ENCODE results near the gene EMC7.
A peak's percentile ranks its signal among the peaks of the same experiment; 100 is the strongest.

The EMC7 gene

DNA sequence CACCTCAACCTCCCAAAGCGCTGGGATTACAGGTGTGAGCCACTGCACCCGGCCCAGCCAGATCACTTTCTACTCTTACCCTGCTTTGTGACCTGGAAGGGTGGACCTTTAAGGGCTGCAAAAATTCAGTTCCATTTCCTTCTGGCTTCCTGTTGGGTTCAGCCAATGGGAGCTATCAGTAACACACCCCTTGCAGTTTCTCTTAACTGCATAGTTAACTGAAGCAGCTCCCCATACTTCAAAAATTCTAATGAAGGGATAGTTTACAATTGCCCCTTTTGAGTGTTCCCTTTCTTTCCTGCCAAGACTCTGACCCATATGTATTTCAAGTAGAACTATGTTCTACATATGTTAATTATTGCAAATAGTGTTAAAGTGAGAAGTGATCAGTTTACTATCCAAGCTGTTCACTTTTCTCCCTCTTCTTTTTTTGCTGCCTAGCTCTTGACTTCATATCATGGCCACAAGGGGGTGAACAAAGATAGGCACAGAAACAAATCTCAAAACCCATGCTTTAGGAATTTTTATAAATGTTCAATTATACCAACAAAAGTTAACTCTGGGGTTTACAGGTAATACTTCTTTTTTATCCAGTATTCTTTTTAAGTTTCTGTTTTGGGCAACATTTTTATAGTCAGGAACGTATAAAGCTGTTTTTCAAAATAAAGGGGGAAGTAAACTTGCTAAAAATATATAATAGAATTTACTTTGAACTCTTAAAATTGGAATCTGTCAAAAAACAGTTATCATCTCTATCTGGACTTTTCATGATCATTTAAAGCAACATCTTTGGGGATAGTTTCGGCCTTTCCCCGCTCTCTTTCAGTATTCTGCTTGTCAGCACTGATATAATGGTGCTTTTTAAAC, 8.4 kb upstream of the EMC7 start:
- H3K14ac ChIP-seq (ENCODE audit: low read length in 2 of 2): no peak overlapping the region
- peaks cover 0 to 10% of the 10 kb centered on the region in 2 experiments for H3K27me3 ChIP-seq (ENCODE audit: control insufficient read depth in 1 of 2, insufficient read depth in 1 of 2, low read length in 2 of 2)
- H3K4me3 ChIP-seq (ENCODE audit: insufficient read depth in 1 of 2, low read depth in 1 of 2, low read length in 2 of 2): no peak overlapping the region
- H2BK15ac ChIP-seq (ENCODE audit: low read depth, poor library complexity, severe bottlenecking): no peak overlapping the region
- H3K4ac ChIP-seq (ENCODE audit: low read depth in 1 of 2, low read length in 2 of 2): no peak overlapping the region
- no peak overlapping the region for H2BK5ac ChIP-seq (ENCODE audit: low read depth, low read length, poor library complexity, severe bottlenecking)
- no peak overlapping the region for H2AFZ ChIP-seq (ENCODE audit: low read depth, low read length)
- H3K9ac ChIP-seq (ENCODE audit: low read length): no peak overlapping the region
- no peak overlapping the region for H2BK120ac ChIP-seq (ENCODE audit: low read depth, low read length)
- peaks cover 0 to 3% of the 10 kb centered on the region in 2 experiments for H3K36me3 ChIP-seq (ENCODE audit: control insufficient read depth in 1 of 2, insufficient read depth in 2 of 2, low read depth in 1 of 2, low read length in 2 of 2)
- H3K9me3 ChIP-seq (ENCODE audit: control insufficient read depth, low read length): no peaks in the 10 kb centered on the region
- H3K79me1 ChIP-seq (replicated peaks; ENCODE audit: low read length, poor library complexity, severe bottlenecking): no peaks in the 10 kb centered on the region
- no peaks in the 10 kb centered on the region for H3K4me1 ChIP-seq (ENCODE audit: control insufficient read depth, insufficient read depth, low read depth, low read length)
- H3K23ac ChIP-seq (ENCODE audit: low read length in 2 of 2): no peak overlapping the region
- no peak overlapping the region for H2AK5ac ChIP-seq (ENCODE audit: low read length, severe bottlenecking)
- WGBS: 88% methylated on average over 3 of the region's 5 CpGs
- H2BK12ac ChIP-seq (ENCODE audit: low read length in 2 of 2): no peak overlapping the region
- peak; percentile 64 for DNase-seq
- no peak overlapping the region for H3K18ac ChIP-seq (ENCODE audit: low read depth in 1 of 2, low read length in 2 of 2)
- no peak overlapping the region for H3K27ac ChIP-seq (ENCODE audit: low read length, poor library complexity, severe bottlenecking)
- H4K8ac ChIP-seq (ENCODE audit: low read length): no peak overlapping the region
- no peak overlapping the region for H4K91ac ChIP-seq (ENCODE audit: low read length)
- no peak overlapping the region for H3K4me2 ChIP-seq (ENCODE audit: low read length, poor library complexity, severe bottlenecking)

DNA sequence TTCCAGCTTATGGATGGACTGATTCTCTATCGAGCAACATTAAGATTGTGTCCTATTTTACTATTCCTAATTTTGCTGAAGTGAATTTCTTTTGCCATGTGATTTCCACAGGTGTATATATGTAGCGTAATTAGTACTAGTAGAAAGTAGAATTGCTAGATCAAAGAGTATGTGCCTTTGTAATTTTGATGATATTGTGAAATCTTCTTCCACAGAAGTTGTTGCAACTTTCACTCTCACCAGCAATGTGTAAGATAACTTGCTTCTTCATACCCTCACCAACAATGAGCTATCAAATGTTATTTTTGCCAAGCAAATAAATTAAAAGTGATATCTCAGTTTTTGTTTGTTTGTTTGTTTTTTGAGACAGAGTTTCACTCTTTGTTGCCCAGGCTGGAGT, 5.7 kb upstream of the EMC7 start:
- Histone ChIP-seq H4K91ac (ENCODE audit: low read length) (no peak overlapping the region), H4K8ac (ENCODE audit: low read length) (no peak overlapping the region), H2BK120ac (ENCODE audit: low read depth, low read length) (no peak overlapping the region), H2BK15ac (ENCODE audit: low read depth, poor library complexity, severe bottlenecking) (no peak overlapping the region), H3K4ac (ENCODE audit: low read depth in 1 of 2, low read length in 2 of 2) (no peak overlapping the region), H3K79me1 (replicated peaks; ENCODE audit: low read length, poor library complexity, severe bottlenecking) (peaks cover 14% of the 10 kb centered on the region), H3K18ac (ENCODE audit: low read depth in 1 of 2, low read length in 2 of 2) (no peak overlapping the region), H3K36me3 (ENCODE audit: control insufficient read depth in 1 of 2, insufficient read depth in 2 of 2, low read depth in 1 of 2, low read length in 2 of 2) (peaks cover 0 to 8% of the 10 kb centered on the region in 2 experiments), H3K4me1 (ENCODE audit: control insufficient read depth, insufficient read depth, low read depth, low read length) (no peaks in the 10 kb centered on the region), H2BK12ac (ENCODE audit: low read length in 2 of 2) (no peak overlapping the region), H3K9me3 (ENCODE audit: control insufficient read depth, low read length) (no peaks in the 10 kb centered on the region), H3K23ac (ENCODE audit: low read length in 2 of 2) (no peak overlapping the region), H2BK5ac (ENCODE audit: low read depth, low read length, poor library complexity, severe bottlenecking) (no peak overlapping the region), H3K4me2 (ENCODE audit: low read length, poor library complexity, severe bottlenecking) (no peak overlapping the region), H2AK5ac (ENCODE audit: low read length, severe bottlenecking) (no peak overlapping the region), H3K14ac (ENCODE audit: low read length in 2 of 2) (no peak overlapping the region), H3K4me3 (ENCODE audit: insufficient read depth in 1 of 2, low read depth in 1 of 2, low read length in 2 of 2) (no peak overlapping the region), H2AFZ (ENCODE audit: low read depth, low read length) (no peak overlapping the region), H3K27ac (ENCODE audit: low read length, poor library complexity, severe bottlenecking) (no peak overlapping the region), H3K27me3 (ENCODE audit: control insufficient read depth in 1 of 2, insufficient read depth in 1 of 2, low read length in 2 of 2) (no peaks in the 10 kb centered on the region), H3K9ac (ENCODE audit: low read length) (no peak overlapping the region)
- WGBS: 67% methylated on average over 1 of the region's 2 CpGs
- DNase-seq: no peak

- Histone ChIP-seq H3K23ac (ENCODE audit: low read length in 2 of 2) (no peak overlapping the region), H2AFZ (ENCODE audit: low read depth, low read length) (no peak overlapping the region), H3K4me3 (ENCODE audit: insufficient read depth in 1 of 2, low read depth in 1 of 2, low read length in 2 of 2) (no peak overlapping the region), H3K27me3 (ENCODE audit: control insufficient read depth in 1 of 2, insufficient read depth in 1 of 2, low read length in 2 of 2) (no peaks in the 10 kb centered on the region), H3K9me3 (ENCODE audit: control insufficient read depth, low read length) (no peaks in the 10 kb centered on the region), H4K8ac (ENCODE audit: low read length) (no peak overlapping the region), H2BK5ac (ENCODE audit: low read depth, low read length, poor library complexity, severe bottlenecking) (no peak overlapping the region), H2BK120ac (ENCODE audit: low read depth, low read length) (no peak overlapping the region), H3K4me2 (ENCODE audit: low read length, poor library complexity, severe bottlenecking) (no peak overlapping the region), H2BK12ac (ENCODE audit: low read length in 2 of 2) (no peak overlapping the region), H3K14ac (ENCODE audit: low read length in 2 of 2) (no peak overlapping the region), H3K36me3 (ENCODE audit: control insufficient read depth in 1 of 2, insufficient read depth in 2 of 2, low read depth in 1 of 2, low read length in 2 of 2) (peaks cover 0 to 8% of the 10 kb centered on the region in 2 experiments), H3K18ac (ENCODE audit: low read depth in 1 of 2, low read length in 2 of 2) (no peak overlapping the region), H3K4ac (ENCODE audit: low read depth in 1 of 2, low read length in 2 of 2) (no peak overlapping the region), H2BK15ac (ENCODE audit: low read depth, poor library complexity, severe bottlenecking) (no peak overlapping the region), H3K4me1 (ENCODE audit: control insufficient read depth, insufficient read depth, low read depth, low read length) (no peaks in the 10 kb centered on the region), H3K9ac (ENCODE audit: low read length) (no peak overlapping the region), H3K79me1 (replicated peaks; ENCODE audit: low read length, poor library complexity, severe bottlenecking) (peaks cover 14% of the 10 kb centered on the region), H3K27ac (ENCODE audit: low read length, poor library complexity, severe bottlenecking) (no peak overlapping the region), H4K91ac (ENCODE audit: low read length) (no peak overlapping the region), H2AK5ac (ENCODE audit: low read length, severe bottlenecking) (no peak overlapping the region)
- no peak for DNase-seq
- WGBS: 83% methylated on average over 1 of the region's 1 CpG
Observed at GRCh38 chr15:34106423-34106822, 4.8 kb upstream of the EMC7 start.

DNA sequence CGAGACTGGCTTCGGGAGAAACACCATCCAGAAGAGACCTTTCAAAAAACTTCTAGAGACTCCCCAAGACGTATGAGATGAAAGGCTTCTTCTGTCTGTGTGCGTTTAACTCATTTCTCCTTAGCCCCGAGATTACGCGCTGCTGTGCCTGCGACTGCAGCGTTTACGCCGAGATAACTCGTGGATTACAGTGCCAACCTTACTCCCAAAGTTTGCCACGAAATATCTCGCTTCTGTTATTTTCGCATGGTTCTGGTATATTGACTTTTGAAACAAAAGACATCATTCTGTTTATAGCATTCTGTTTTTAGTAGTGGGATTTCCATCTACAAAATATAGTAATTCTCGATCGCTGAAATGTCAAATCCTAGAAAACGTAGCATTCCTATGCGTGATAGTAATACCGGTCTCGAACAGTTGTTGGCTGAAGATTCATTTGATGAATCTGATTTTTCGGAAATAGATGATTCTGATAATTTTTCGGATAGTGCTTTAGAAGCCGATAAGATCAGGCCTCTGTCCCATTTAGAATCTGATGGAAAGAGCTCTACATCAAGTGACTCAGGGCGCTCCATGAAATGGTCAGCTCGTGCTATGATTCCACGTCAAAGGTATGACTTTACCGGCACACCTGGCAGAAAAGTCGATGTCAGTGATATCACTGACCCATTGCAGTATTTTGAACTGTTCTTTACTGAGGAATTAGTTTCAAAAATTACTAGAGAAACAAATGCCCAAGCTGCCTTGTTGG, 688 bp upstream of the EMC7 start:
- Histone ChIP-seq H4K8ac (ENCODE audit: low read length) (no peak overlapping the region), H3K36me3 (ENCODE audit: control insufficient read depth in 1 of 2, insufficient read depth in 2 of 2, low read depth in 1 of 2, low read length in 2 of 2) (peaks cover 0 to 8% of the 10 kb centered on the region in 2 experiments), H3K4me3 (ENCODE audit: insufficient read depth in 1 of 2, low read depth in 1 of 2, low read length in 2 of 2) (peak overlapping the region; percentile 51 to 100), H4K91ac (ENCODE audit: low read length) (no peak overlapping the region), H3K27me3 (ENCODE audit: control insufficient read depth in 1 of 2, insufficient read depth in 1 of 2, low read length in 2 of 2) (no peaks in the 10 kb centered on the region), H3K9me3 (ENCODE audit: control insufficient read depth, low read length) (no peaks in the 10 kb centered on the region), H3K4me1 (ENCODE audit: control insufficient read depth, insufficient read depth, low read depth, low read length) (peaks cover 2% of the 10 kb centered on the region), H3K14ac (ENCODE audit: low read length in 2 of 2) (no peak overlapping the region), H2BK12ac (ENCODE audit: low read length in 2 of 2) (no peak overlapping the region), H2AK5ac (ENCODE audit: low read length, severe bottlenecking) (no peak overlapping the region), H3K9ac (ENCODE audit: low read length) (peak overlapping the region; percentile 100), H2BK120ac (ENCODE audit: low read depth, low read length) (no peak overlapping the region), H3K27ac (ENCODE audit: low read length, poor library complexity, severe bottlenecking) (peak overlapping the region; percentile 51), H2AFZ (ENCODE audit: low read depth, low read length) (no peak overlapping the region), H3K79me1 (replicated peaks; ENCODE audit: low read length, poor library complexity, severe bottlenecking) (peaks cover 14% of the 10 kb centered on the region), H3K18ac (ENCODE audit: low read depth in 1 of 2, low read length in 2 of 2) (peak overlapping the region in 1 of 2 experiments; percentile 64), H3K4me2 (ENCODE audit: low read length, poor library complexity, severe bottlenecking) (peak overlapping the region; percentile 31), H3K4ac (ENCODE audit: low read depth in 1 of 2, low read length in 2 of 2) (no peak overlapping the region), H2BK5ac (ENCODE audit: low read depth, low read length, poor library complexity, severe bottlenecking) (no peak overlapping the region), H3K23ac (ENCODE audit: low read length in 2 of 2) (no peak overlapping the region), H2BK15ac (ENCODE audit: low read depth, poor library complexity, severe bottlenecking) (no peak overlapping the region)
- no peak for DNase-seq
- WGBS: 39% methylated on average over 26 of the region's 29 CpGs

Measured in mesenchymal stem cell (in vitro differentiated cells and primary cell).